ENCODE data around the gene ALPL.
A peak's percentile ranks its signal among the peaks of the same experiment; 100 is the strongest.

Gene ALPL

GRCh38 chr1:21598904-21599303 lies 89.7 kb downstream of the ALPL start:
- DNase-seq (ENCODE audit: low read depth, low spot score), result no peak

- DNase-seq (ENCODE audit: low read depth, low spot score), result no peak
Observed at GRCh38 chr1:21599402-21599801, 90.2 kb downstream of the ALPL start.

- DNase-seq (ENCODE audit: low read depth, low spot score), result no peak
Observed at GRCh38 chr1:21601278-21602048, 92.2 kb downstream of the ALPL start.

- DNase-seq (ENCODE audit: low read depth, low spot score), result no peak
Observed at GRCh38 chr1:21603177-21604138, 94.2 kb downstream of the ALPL start.

GRCh38 chr1:21604208-21604957 lies 95.2 kb downstream of the ALPL start:
- peak; percentile 23 for DNase-seq (ENCODE audit: low read depth, low spot score)

- DNase-seq (ENCODE audit: low read depth, low spot score), result no peak
Observed at GRCh38 chr1:21605012-21605715, 95.9 kb downstream of the ALPL start.

GRCh38 chr1:21605964-21606705 lies 96.9 kb downstream of the ALPL start:
- no peak for DNase-seq (ENCODE audit: low read depth, low spot score)

- DNase-seq (ENCODE audit: low read depth, low spot score), result peak; percentile 67
Observed at GRCh38 chr1:21607549-21608529, 98.6 kb downstream of the ALPL start.

GRCh38 chr1:21608798-21609197 lies 99.6 kb downstream of the ALPL start:
- no peak for DNase-seq (ENCODE audit: low read depth, low spot score)

- no peak for DNase-seq (ENCODE audit: low read depth, low spot score)
Observed at GRCh38 chr1:21610027-21610426, 100.8 kb downstream of the ALPL start.

- no peak for DNase-seq (ENCODE audit: low read depth, low spot score)
Observed at GRCh38 chr1:21610989-21611785, 102.0 kb downstream of the ALPL start.

- no peak for DNase-seq (ENCODE audit: low read depth, low spot score)
Observed at GRCh38 chr1:21612057-21612456, 102.8 kb downstream of the ALPL start.

GRCh38 chr1:21613072-21613867 lies 104.0 kb downstream of the ALPL start:
- DNase-seq (ENCODE audit: low read depth, low spot score), result no peak

GRCh38 chr1:21614419-21615115 lies 105.3 kb downstream of the ALPL start:
- no peak for DNase-seq (ENCODE audit: low read depth, low spot score)

- no peak for DNase-seq (ENCODE audit: low read depth, low spot score)
Observed at GRCh38 chr1:21616372-21616771, 107.1 kb downstream of the ALPL start.

GRCh38 chr1:21617126-21617738 lies 108.0 kb downstream of the ALPL start:
- DNase-seq (ENCODE audit: low read depth, low spot score), result no peak

GRCh38 chr1:21618059-21618458 lies 108.8 kb downstream of the ALPL start:
- no peak for DNase-seq (ENCODE audit: low read depth, low spot score)
